Natural killer cell treated with Interleukin-12 subunit alpha and Interleukin-12 subunit beta and Interleukin-15 and Interleukin-18, amount 100 ng/mL, for 72 hours (primary cell): Measurements from ENCODE around the gene SMDT1. TPM values are rescaled to one million over a fixed set of nuclear protein-coding genes. Genes with fewer than 3 reads are reported as not detected.
A peak's percentile ranks its signal among the peaks of the same experiment; 100 is the strongest.
"Not testable (repeated sequence)": the region's sequence is repeated elsewhere in the genome, so short reads cannot be mapped to it uniquely, and the experiment has no call there.

Experiments
- ATAC-seq, 2 donors: fragments of 150-1000 bp; cut with Tn5 transposase in 1 of 2; sonication (Bioruptor Pico), chemical (Tn5 transposase) in 1 of 2; 2 replicates each; pipeline ENCODE4 v1.10.0; 2021
- DNase-seq: peaks from one replicate; pipeline ENCODE4 v3.0.0; 2022; ENCODE audit warnings: low spot score
- H3K27ac Mint-ChIP-seq, 2 donors: 1 replicate in 1 of 2; 2 replicates in 1 of 2; pipeline ENCODE4 v1.8.0; 2022; ENCODE audit warnings: mixed read lengths in 2 of 2, mild to moderate bottlenecking in 1 of 2, moderate library complexity in 1 of 2
- H3K27me3 Mint-ChIP-seq, 2 donors: 1 replicate in 1 of 2; 2 replicates in 1 of 2; pipeline ENCODE4 v1.8.0; 2022; ENCODE audit warnings: mixed read lengths in 2 of 2
- H3K36me3 Mint-ChIP-seq: one replicate; pipeline ENCODE4 v1.8.0; 2022; ENCODE audit warnings: mixed read lengths
- H3K4me1 Mint-ChIP-seq, 2 donors: 1 replicate in 1 of 2; 2 replicates in 1 of 2; pipeline ENCODE4 v1.8.0; 2022; ENCODE audit warnings: low read depth in 2 of 2, mixed read lengths in 2 of 2, mild to moderate bottlenecking in 1 of 2
- H3K4me3 Mint-ChIP-seq: one replicate; pipeline ENCODE4 v1.8.0; 2022; ENCODE audit warnings: mixed read lengths
- H3K9me3 Mint-ChIP-seq: 2 replicates; pipeline ENCODE4 v1.8.0; 2022; ENCODE audit warnings: mixed read lengths
- total RNA-seq, 2 donors: library from RNA; stranded (reverse); gene quantifications; one replicate each; pipeline ENCODE4 v1.2.3, GENCODE V29; 2022

The SMDT1 gene
- total RNA-seq, 2 donors from 2014 or later, result 41.6 to 77.5 TPM

- H3K9me3 Mint-ChIP-seq, result no peaks in the 10 kb centered on the region
- H3K36me3 Mint-ChIP-seq, result no peaks in the 10 kb centered on the region
- peak overlapping the region; percentile 41 to 91 for H3K27ac Mint-ChIP-seq
Measured at GRCh38 chr22:42074846-42075676, 4.4 kb upstream of the SMDT1 start.

GRCh38 chr22:42076764-42077485 lies 2.6 kb upstream of the SMDT1 start:
- no peak overlapping the region for H3K4me3 Mint-ChIP-seq
- no peaks in the 10 kb centered on the region for H3K36me3 Mint-ChIP-seq
- no peaks in the 10 kb centered on the region for H3K27me3 Mint-ChIP-seq
- H3K4me1 Mint-ChIP-seq, result peaks cover 24 to 27% of the 10 kb centered on the region in 2 donors
- no peak for ATAC-seq
- no peak overlapping the region for H3K27ac Mint-ChIP-seq
- DNase-seq, result no peak
- no peaks in the 10 kb centered on the region for H3K9me3 Mint-ChIP-seq

More at GRCh38 chr22:42074846-42075676, 4.4 kb upstream of the SMDT1 start:
- ATAC-seq, result no peak
- no peak for DNase-seq
- Mint-ChIP-seq H3K4me3 (peak overlapping the region; percentile 38), H3K27me3 (no peaks in the 10 kb centered on the region), H3K4me1 (peaks cover 26 to 32% of the 10 kb centered on the region in 2 donors)

- no peaks in the 10 kb centered on the region for H3K9me3 Mint-ChIP-seq
- ATAC-seq, result no peak
- no peaks in the 10 kb centered on the region for H3K27me3 Mint-ChIP-seq
- no peak overlapping the region for H3K4me3 Mint-ChIP-seq
- DNase-seq, result no peak
- H3K36me3 Mint-ChIP-seq, result peaks cover 3% of the 10 kb centered on the region
- peak overlapping the region in 1 of 2 donors; percentile 99 for H3K27ac Mint-ChIP-seq
- peaks cover 24 to 29% of the 10 kb centered on the region in 2 donors for H3K4me1 Mint-ChIP-seq
Measured at GRCh38 chr22:42077486-42078125, 1.9 kb upstream of the SMDT1 start.

GRCh38 chr22:42078469-42079318 lies 806 bp upstream of the SMDT1 start:
- H3K27ac Mint-ChIP-seq, result peak overlapping the region; percentile 99

GRCh38 chr22:42080287-42080686 lies 787 bp downstream of the SMDT1 start:
- ATAC-seq, result no peak
- peaks cover 6% of the 10 kb centered on the region for H3K36me3 Mint-ChIP-seq
- H3K27me3 Mint-ChIP-seq, result no peaks in the 10 kb centered on the region
- peak overlapping the region; percentile 98 for H3K4me3 Mint-ChIP-seq
- H3K9me3 Mint-ChIP-seq, result no peaks in the 10 kb centered on the region
- H3K27ac Mint-ChIP-seq, result peak overlapping the region; percentile 99
- DNase-seq, result no peak
- peaks cover 19 to 25% of the 10 kb centered on the region in 2 donors for H3K4me1 Mint-ChIP-seq

More at GRCh38 chr22:42078469-42079318, 806 bp upstream of the SMDT1 start:
- Mint-ChIP-seq H3K4me1 (peaks cover 24 to 28% of the 10 kb centered on the region in 2 donors), H3K9me3 (no peaks in the 10 kb centered on the region), H3K36me3 (peaks cover 6% of the 10 kb centered on the region), H3K4me3 (peak overlapping the region; percentile 98), H3K27me3 (no peaks in the 10 kb centered on the region)
- DNase-seq (no peak), ATAC-seq (no peak)

GRCh38 chr22:42083119-42083518 lies 3.6 kb downstream of the SMDT1 start:
- Mint-ChIP-seq H3K27me3 (no peaks in the 10 kb centered on the region), H3K27ac (no peak overlapping the region), H3K4me1 (peaks cover 19 to 29% of the 10 kb centered on the region in 2 donors), H3K9me3 (no peaks in the 10 kb centered on the region), H3K4me3 (no peak overlapping the region), H3K36me3 (peaks cover 15% of the 10 kb centered on the region)
- no peak for ATAC-seq
- DNase-seq, result no peak

- Mint-ChIP-seq H3K4me1 (peaks cover 24 to 33% of the 10 kb centered on the region in 2 donors), H3K27ac (peak overlapping the region in 1 of 2 donors; percentile 61), H3K4me3 (no peak overlapping the region), H3K36me3 (peaks cover 28% of the 10 kb centered on the region), H3K27me3 (no peaks in the 10 kb centered on the region), H3K9me3 (no peaks in the 10 kb centered on the region)
- DNase-seq (no peak), ATAC-seq (no peak)
Measured at GRCh38 chr22:42084874-42085273, 5.4 kb downstream of the SMDT1 start.

GRCh38 chr22:42086051-42086450 lies 6.6 kb downstream of the SMDT1 start:
- Mint-ChIP-seq H3K36me3 (peaks cover 29% of the 10 kb centered on the region), H3K27ac (no peak overlapping the region), H3K4me1 (peaks cover 15 to 28% of the 10 kb centered on the region in 2 donors), H3K4me3 (no peak overlapping the region), H3K27me3 (no peaks in the 10 kb centered on the region), H3K9me3 (no peaks in the 10 kb centered on the region)
- no peak for ATAC-seq
- no peak for DNase-seq

- H3K4me3 Mint-ChIP-seq, result peak within 1 kb of the TSS; percentile 96
- no peaks in the 10 kb centered on the region for H3K27me3 Mint-ChIP-seq
- H3K9me3 Mint-ChIP-seq, result no peaks in the 10 kb centered on the region
- H3K36me3 Mint-ChIP-seq, result peaks cover 20% of the 10 kb centered on the region
- H3K4me1 Mint-ChIP-seq, result peaks cover 27 to 29% of the 10 kb centered on the region in 2 donors
- peak; percentile 97 to 98 for ATAC-seq
- peak; percentile 100 for DNase-seq
- H3K27ac Mint-ChIP-seq, result peak within 1 kb of the TSS; percentile 94 to 98
Measured at GRCh38 chr22:42090596-42091454, 11.3 kb downstream of the SMDT1 start, which contains the start of gene NDUFA6. NDUFA6 (minus strand) TSS chr22:42090772; CDS start chr22:42090744, 28 bp downstream.

- peak overlapping the region; percentile 96 for H3K4me3 Mint-ChIP-seq
- no peaks in the 10 kb centered on the region for H3K9me3 Mint-ChIP-seq
- peak overlapping the region; percentile 94 to 98 for H3K27ac Mint-ChIP-seq
- H3K4me1 Mint-ChIP-seq, result peaks cover 29% of the 10 kb centered on the region in 2 donors
- no peaks in the 10 kb centered on the region for H3K27me3 Mint-ChIP-seq
- ATAC-seq (no peak), DNase-seq (no peak)
- H3K36me3 Mint-ChIP-seq, result peaks cover 15% of the 10 kb centered on the region
Measured at GRCh38 chr22:42091455-42091782, 11.9 kb downstream of the SMDT1 start.

GRCh38 chr22:42101199-42101598 lies 21.7 kb downstream of the SMDT1 start:
- ATAC-seq (no peak), DNase-seq (no peak)
- Mint-ChIP-seq H3K27ac (no peak overlapping the region), H3K4me3 (no peak overlapping the region), H3K27me3 (no peaks in the 10 kb centered on the region), H3K36me3 (peaks cover 31% of the 10 kb centered on the region), H3K4me1 (peaks cover 0 to 2% of the 10 kb centered on the region in 2 donors), H3K9me3 (peaks cover 11% of the 10 kb centered on the region)

GRCh38 chr22:42104332-42104860 lies 24.9 kb downstream of the SMDT1 start:
- not testable (repeated sequence) for DNase-seq, H3K27ac Mint-ChIP-seq, ATAC-seq, H3K4me1 Mint-ChIP-seq, H3K27me3 Mint-ChIP-seq, H3K4me3 Mint-ChIP-seq
- peaks cover 27% of the 10 kb centered on the region for H3K36me3 Mint-ChIP-seq
- H3K9me3 Mint-ChIP-seq, result peaks cover 11% of the 10 kb centered on the region
